Pancreas (tissue), 10 donors: Measurements from ENCODE around the gene ARHGAP33. TPM values are rescaled to one million over a fixed set of nuclear protein-coding genes. Genes with fewer than 3 reads are reported as not detected.

ENCODE experiments used
- ATAC-seq, 4 donors: fragments of 200-7000 bp; cut with Tn5 transposase; one replicate each; pipeline versions ENCODE4 v1.8.0 to v1.9.1; 2020; ENCODE audit warnings: mild to moderate bottlenecking in 4 of 4, moderate library complexity in 4 of 4
- DNase-seq, 6 donors: peaks; one replicate each; pipeline ENCODE4 v3.0.0-alpha.2; 2020
- FAIRE-seq: peaks from 2 replicates; lab custom pipeline; 2012; peaks lifted over from hg19 to GRCh38; lab: Jason Lieb, UNC
- H3K27ac ChIP-seq, 4 donors: fragments of 200-600 bp; sonication (generic); 1 replicate in 3 of 4; 2 replicates in 1 of 4; pipeline versions ENCODE4 v1.5.0 to v1.8.0; 2020
- H3K27me3 ChIP-seq, 4 donors: fragments of 200-600 bp; one replicate each; pipeline ENCODE4 v1.8.0; 2021
- H3K36me3 ChIP-seq, 3 donors: fragments of 200-600 bp; sonication (generic) in 1 of 3; one replicate each; pipeline versions ENCODE4 v1.5.0 to v1.8.0; 2020 to 2021
- H3K4me1 ChIP-seq, 3 donors: fragments of 200-600 bp; one replicate each; pipeline ENCODE4 v1.8.0; 2021
- H3K4me3 ChIP-seq, 4 donors: fragments of 200-600 bp; sonication (generic) in 2 of 4; one replicate each; pipeline versions ENCODE4 v1.5.0 to v1.8.0; 2020 to 2021
- H3K9me3 ChIP-seq, 4 donors: fragments of 200-600 bp; one replicate each; pipeline ENCODE4 v1.8.0; 2021
- WGBS, 2 donors: extraction: QIAGEN DNeasy Blood & Tissue Kit; methylation state at CpG; one replicate each; pipeline ENCODE4 v1.1.7; 2013; 5-methylcytosine and 5-hydroxymethylcytosine counted together
- intact Hi-C, 3 donors: fragments of 100-400 bp; cut with DNase I; formaldehyde crosslinking; loops; one replicate each; pipeline versions ENCODE4 v1.11.1 to v1.14.2; 2022
- polyA plus RNA-seq, 2 donors: library from polyadenylated mRNA; stranded (reverse); fragments of 200-250 nt; gene quantifications; one replicate each; pipeline ENCODE4 v1.2.3, GENCODE V29; 2013
- total RNA-seq, 6 donors: library from RNA; stranded (reverse); fragmentation: NEBNext Ultra II Directional in 4 of 6; extraction: Animal tissue kit (Norgen Biotek cat#: 25700) in 4 of 6; gene quantifications; one replicate each; pipeline versions ENCODE4 v1.2.1 to v1.2.4, GENCODE V29; 2021 to 2023
- TF ChIP-seq, protein P1 (sequence below), 4 donors: fragments of 200-600 bp; sonication (generic) in 3 of 4; IDR thresholded peaks; one replicate each; pipeline versions ENCODE4 v1.5.0 to v1.8.0; 2021; ENCODE audit warnings: antibody characterized with exemption in 4 of 4
- donor health status: healthy with polysubstance abuse.
- donor health status: DM: no; HTN: no; CAD: no; lungs with moderate emphysema.
- donor health status: DM: no; HTN: no; CAD: no.
- donor health status: control.
- donor health status: control.
- donor health status: Bipolar disorder and iron deficiency.
- donor health status: DM: yes; HTN: yes; CAD: no.
- donor health status: DM: no; HTN: no; CAD: no.
- donor health status: DM: no; HTN: no; CAD: no.
- donor health status: DM: yes; HTN: yes; CAD: no.

The ARHGAP33 gene
- total and polyA plus RNA-seq, 8 donors = 2.7 to 39.6 (median 10.0) TPM

DNA sequence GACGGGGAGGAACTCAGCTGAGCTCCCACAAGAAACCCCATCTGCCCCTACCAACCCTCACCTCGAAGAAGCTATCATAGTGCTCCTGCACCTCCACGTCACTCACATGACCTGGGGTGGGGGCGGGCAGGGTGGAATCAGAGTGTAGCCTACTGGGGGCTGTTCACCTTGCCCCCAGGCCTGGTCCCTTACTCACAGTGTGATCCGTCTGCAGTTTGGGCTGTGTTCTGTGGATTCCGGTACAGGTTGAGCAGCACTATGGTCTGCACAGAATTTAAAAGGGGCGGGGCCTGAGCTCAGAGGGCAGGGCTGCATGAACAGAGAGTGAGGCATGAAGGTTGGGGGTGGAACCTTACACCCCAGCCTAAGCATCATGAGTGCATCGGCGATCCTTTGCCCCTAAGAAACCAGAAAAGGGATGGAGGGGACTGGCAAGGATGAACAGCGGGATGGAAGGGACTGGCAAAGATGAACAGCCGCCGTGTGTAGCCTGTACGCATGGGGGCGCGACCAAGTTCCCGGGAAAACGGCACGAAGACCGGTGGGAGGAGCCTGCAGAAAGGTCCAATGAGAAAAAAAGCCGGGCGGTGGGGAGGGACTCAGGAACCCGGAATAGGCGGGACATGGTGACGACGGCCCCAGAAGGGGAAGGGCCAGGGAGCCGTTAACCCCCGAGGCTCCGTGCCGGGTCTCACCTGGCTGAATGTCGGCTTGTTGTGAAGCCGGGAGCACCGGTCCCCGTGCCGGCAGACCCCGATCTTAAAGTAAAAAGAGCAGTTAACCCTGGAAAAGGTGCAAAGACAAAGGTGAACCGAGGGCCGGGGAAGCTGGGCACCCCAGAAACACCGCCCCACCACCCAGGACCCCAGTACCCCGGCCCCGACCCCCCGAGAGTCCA, 30.7 kb upstream of the ARHGAP33 start:
- intact Hi-C loops = no loop called here

DNA sequence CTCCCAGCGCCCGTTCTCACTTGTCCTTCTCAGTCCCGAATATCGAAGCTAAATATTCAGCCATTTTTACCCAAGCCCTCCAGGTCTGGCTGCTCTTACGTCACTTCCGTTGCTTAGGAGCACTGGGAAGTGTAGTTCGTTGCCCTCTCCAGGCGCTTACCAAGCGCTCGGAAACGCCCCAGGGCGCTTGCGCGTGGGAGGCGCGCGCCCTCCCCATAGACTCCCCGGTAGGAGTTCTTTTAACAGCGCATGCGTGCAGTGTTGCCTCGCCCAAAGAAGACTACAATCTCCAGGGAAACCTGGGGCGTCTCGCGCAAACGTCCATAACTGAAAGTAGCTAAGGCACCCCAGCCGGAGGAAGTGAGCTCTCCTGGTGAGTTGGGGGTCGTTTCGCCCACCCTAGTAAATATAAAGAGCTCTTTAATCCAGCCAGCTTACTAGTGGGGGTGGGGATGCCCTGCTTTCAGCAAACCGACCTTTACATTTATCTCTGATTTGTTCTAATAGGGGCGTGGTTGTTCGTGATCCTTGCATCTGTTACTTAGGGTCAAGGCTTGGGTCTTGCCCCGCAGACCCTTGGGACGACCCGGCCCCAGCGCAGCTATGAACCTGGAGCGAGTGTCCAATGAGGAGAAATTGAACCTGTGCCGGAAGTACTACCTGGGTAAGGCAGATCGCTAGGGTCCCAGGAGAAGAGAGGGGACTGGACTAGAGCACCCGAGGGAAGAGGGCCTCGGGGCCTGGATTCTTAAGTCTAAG, 29.9 kb upstream of the ARHGAP33 start, which contains the start of the genes PSENEN and U2AF1L4:
Gene PSENEN, plus strand, starts transcription at position 324 of the 759 bp plus-strand sequence. Its CDS starts 280 bp downstream, at position 604.
Gene U2AF1L4, minus strand, starts transcription at position 91 of the 759 bp plus-strand sequence. Its CDS starts 27 bp downstream, at position 64.
- DNase-seq (peak; percentile 92 to 99 (median 98)), ATAC-seq (peak; percentile 73 to 85 (median 80)), FAIRE-seq (peak; percentile 95)
- peak within 1 kb of the TSS; percentile 100 for H3K27ac ChIP-seq
- H3K36me3 ChIP-seq = no peaks in the 10 kb centered on the region
- intact Hi-C loops = no loop called here
- peaks cover 6 to 25% (median 7%) of the 10 kb centered on the region in 3 donors for H3K4me1 ChIP-seq
- H3K9me3 ChIP-seq = no peaks in the 10 kb centered on the region
- TF ChIP-seq, protein P1, sequence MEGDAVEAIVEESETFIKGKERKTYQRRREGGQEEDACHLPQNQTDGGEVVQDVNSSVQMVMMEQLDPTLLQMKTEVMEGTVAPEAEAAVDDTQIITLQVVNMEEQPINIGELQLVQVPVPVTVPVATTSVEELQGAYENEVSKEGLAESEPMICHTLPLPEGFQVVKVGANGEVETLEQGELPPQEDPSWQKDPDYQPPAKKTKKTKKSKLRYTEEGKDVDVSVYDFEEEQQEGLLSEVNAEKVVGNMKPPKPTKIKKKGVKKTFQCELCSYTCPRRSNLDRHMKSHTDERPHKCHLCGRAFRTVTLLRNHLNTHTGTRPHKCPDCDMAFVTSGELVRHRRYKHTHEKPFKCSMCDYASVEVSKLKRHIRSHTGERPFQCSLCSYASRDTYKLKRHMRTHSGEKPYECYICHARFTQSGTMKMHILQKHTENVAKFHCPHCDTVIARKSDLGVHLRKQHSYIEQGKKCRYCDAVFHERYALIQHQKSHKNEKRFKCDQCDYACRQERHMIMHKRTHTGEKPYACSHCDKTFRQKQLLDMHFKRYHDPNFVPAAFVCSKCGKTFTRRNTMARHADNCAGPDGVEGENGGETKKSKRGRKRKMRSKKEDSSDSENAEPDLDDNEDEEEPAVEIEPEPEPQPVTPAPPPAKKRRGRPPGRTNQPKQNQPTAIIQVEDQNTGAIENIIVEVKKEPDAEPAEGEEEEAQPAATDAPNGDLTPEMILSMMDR (IDR thresholded peaks at IDR 0.05) = no peak
- H3K4me3 ChIP-seq = peak within 1 kb of the TSS; percentile 81 to 99 (median 83)
- H3K27me3 ChIP-seq = no peaks in the 10 kb centered on the region
- 0 to 1% methylated on average over 40 of the region's 40 CpGs for WGBS, 2 donors

More for the DNA sequence above, 30.7 kb upstream of the ARHGAP33 start:
- Histone ChIP-seq H3K27me3 (no peaks in the 10 kb centered on the region), H3K4me3 (peak overlapping the region; percentile 81 to 99 (median 83)), H3K36me3 (no peaks in the 10 kb centered on the region), H3K4me1 (peaks cover 7 to 25% (median 10%) of the 10 kb centered on the region in 3 donors), H3K27ac (peak overlapping the region; percentile 100), H3K9me3 (no peaks in the 10 kb centered on the region)
- peak; percentile 87 to 97 (median 95) for DNase-seq
- FAIRE-seq = no peak
- WGBS, 2 donors = 8 to 9% methylated on average over 41 of the region's 41 CpGs
- TF ChIP-seq, protein P1 (IDR thresholded peaks at IDR 0.05) = no peak
- peak; percentile 70 to 82 (median 72) for ATAC-seq

DNA sequence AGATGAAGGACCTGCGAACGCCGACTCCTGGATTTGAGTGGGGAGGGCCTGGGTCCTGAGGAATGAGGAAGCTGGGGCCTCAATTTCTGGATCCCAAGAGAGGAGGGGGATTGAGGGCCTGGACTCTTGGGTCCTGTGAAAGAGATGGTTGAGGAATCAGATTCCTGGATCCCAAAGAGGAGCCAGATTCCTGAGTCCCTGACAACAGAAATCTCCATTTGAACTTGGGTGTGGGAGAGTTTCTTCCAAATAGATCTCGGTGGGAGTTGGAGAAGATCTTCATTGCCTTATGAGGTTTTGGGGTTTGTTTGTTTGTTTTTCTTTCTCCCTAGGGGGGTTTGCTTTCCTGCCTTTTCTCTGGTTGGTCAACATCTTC, 29.3 kb upstream of the ARHGAP33 start:
- H3K9me3 ChIP-seq = no peaks in the 10 kb centered on the region
- no peak for ATAC-seq
- no peak for DNase-seq
- peak overlapping the region in 3 of 4 donors; percentile 100 for H3K27ac ChIP-seq
- H3K4me1 ChIP-seq = peaks cover 6 to 25% (median 7%) of the 10 kb centered on the region in 3 donors
- no peak for FAIRE-seq
- 0 to 16% methylated on average over 4 of the region's 4 CpGs for WGBS, 2 donors
- intact Hi-C loops = no loop called here
- H3K36me3 ChIP-seq = no peaks in the 10 kb centered on the region
- no peaks in the 10 kb centered on the region for H3K27me3 ChIP-seq
- TF ChIP-seq, protein P1 (IDR thresholded peaks at IDR 0.05) = no peak
- H3K4me3 ChIP-seq = peak overlapping the region; percentile 81 to 99 (median 83)

DNA sequence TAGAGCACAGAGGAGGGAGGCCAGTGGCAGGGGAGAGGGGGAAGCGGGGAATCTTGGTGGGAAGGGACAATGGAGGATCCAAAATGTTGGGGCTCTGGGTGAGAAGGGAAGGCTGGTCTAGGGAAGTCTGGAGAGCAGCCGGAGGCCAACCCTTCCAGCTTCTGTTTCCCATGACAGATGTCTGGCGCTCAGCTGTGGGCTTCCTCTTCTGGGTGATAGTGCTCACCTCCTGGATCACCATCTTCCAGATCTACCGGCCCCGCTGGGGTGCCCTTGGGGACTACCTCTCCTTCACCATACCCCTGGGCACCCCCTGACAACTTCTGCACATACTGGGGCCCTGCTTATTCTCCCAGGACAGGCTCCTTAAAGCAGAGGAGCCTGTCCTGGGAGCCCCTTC, 28.8 kb upstream of the ARHGAP33 start:
- Histone ChIP-seq H3K4me1 (peaks cover 6 to 25% (median 7%) of the 10 kb centered on the region in 3 donors), H3K27me3 (no peaks in the 10 kb centered on the region), H3K27ac (no peak overlapping the region), H3K9me3 (no peaks in the 10 kb centered on the region), H3K36me3 (no peaks in the 10 kb centered on the region), H3K4me3 (peak overlapping the region in 1 of 4 donors; percentile 85)
- TF ChIP-seq, protein P1 (IDR thresholded peaks at IDR 0.05) = no peak
- WGBS, 2 donors = 72 to 92% methylated on average over 5 of the region's 5 CpGs
- FAIRE-seq = no peak
- no peak for DNase-seq
- no peak for ATAC-seq
- intact Hi-C loops = no loop called here
